HG03108 (cell line): ENCODE measurements around the gene CSNK1D.

ENCODE experiments used
- ATAC-seq: cut with Tn5 transposase; IDR thresholded peaks from one replicate; pipeline ENCODE4 v1.9.1; 2021; ENCODE audit warnings: moderate library complexity; ENCODE audit not compliant: unreplicated experiment

Gene CSNK1D

DNA sequence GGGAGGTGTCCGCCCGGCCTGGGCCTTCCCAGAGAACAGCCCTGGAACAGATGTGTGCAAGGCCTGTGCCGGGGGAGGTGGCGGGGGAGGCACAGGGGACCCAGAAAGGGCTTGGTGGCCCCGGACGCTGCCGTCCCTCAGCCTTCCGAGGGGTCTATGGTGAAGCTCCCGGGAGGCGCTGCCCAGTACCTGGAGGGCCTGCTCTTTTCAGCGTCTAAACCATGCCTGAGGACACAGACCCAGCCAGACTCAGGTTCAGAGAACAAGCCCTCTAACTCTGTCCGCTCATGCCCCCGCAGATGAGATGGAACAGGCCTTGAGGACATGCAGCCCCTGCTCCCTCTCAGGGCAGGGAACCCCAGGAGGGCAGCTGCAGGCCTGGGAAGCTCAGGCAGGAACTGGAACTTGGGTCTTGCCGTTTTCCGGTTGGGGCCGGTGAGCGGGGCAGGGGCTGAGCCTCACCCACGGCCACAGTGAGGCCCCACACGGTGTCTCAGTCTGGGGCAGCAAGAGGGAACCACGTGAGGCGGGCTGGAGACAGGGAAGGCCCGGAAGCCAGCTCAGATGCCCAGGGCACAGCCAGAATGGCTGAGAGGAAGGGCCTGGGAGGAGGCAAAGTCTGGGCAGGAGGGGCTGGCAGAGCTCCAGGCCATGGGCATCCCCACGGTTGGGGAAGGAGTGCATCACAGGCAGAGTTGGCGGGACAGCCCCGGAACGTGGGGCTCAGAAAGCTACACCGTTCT is 32.1 kb downstream of the CSNK1D start:
- ATAC-seq = no peak

DNA sequence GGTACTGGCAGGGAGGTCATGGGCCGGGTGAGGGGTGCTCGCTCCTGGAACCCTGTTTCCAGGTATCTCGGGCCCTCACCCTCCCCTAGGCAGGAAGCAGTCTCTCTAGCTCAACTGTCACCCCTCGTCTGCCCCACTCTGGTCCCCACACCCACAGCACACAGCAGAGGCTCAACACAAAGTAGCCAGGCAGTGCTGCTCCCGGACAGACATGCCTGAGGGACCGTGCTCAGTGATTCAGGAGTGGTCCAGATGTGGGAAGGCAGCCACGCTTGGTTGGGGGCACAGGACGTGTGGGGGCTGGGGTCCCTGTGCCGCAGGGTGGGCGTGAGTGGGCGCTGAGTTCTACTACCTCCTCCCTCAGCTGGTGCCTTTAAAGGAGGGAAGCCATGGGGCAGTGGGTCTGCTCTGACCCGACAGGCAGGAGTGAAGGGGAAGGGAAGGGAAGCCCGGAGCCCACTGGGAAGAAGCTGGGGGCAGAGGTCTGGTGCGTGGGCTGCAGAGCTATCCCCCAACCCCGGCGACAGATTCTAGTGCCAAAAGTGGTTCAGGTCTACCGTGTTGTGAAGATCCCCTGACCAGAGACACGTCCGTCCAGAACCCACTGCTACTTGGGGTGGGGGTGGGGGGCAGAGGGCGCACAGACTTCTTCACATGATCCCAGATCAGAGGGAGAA is 32.9 kb downstream of the CSNK1D start:
- no peak for ATAC-seq

DNA sequence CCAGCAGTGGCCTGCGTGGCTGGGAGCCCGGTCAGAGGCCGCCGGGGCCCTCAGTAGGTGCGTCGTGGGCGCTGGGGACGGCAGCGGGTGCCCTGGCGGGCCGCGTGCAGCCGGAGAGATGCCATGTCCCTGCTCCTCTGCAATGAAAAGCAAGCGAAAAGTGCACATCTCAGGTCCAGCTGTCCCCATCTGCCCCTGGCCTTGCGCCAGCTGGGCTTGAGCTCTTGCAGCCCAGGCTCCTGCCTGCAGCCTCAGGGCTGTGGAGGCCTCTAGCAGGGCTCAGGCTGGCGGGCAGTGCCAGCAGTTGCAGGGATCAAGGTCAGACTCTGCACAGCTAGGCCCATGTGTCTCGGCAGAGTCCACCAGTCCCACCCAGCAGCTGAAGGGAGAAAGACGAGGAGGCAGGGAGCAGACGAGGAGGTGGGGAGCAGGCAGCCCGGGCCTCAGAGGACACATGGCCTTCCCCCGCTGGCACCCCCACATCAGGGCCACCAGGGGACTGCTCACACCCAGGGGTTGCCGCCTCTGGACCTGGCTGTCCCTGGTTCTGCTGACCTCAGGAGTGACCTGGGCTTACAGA is 33.5 kb downstream of the CSNK1D start:
- ATAC-seq = no peak

DNA sequence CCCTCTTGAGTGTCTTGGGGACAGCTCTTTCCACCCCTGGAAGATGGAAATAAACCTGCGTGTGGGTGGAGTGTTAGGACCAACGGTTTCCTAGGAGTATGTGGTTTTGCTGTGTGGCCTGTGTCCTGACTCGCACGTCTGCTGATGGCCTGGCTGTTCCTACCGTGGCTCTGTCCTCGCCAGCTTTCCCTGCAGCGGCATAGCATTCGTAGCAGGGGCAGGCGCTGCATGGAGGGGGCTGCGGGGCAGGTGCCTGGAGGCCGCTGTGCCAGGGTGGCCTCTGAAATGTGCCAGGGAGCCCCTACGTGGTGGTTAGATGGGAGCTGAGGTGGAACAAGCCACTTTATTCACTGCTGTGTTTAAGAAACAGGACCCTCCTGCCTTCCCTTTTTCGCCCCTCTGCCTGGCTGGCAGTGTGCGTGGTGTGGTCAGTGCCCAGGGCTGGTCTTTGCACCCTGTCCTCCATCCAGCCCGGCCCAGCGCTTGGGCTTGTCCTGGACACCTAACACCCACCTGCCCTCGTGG is 34.0 kb downstream of the CSNK1D start:
- ATAC-seq = no peak

DNA sequence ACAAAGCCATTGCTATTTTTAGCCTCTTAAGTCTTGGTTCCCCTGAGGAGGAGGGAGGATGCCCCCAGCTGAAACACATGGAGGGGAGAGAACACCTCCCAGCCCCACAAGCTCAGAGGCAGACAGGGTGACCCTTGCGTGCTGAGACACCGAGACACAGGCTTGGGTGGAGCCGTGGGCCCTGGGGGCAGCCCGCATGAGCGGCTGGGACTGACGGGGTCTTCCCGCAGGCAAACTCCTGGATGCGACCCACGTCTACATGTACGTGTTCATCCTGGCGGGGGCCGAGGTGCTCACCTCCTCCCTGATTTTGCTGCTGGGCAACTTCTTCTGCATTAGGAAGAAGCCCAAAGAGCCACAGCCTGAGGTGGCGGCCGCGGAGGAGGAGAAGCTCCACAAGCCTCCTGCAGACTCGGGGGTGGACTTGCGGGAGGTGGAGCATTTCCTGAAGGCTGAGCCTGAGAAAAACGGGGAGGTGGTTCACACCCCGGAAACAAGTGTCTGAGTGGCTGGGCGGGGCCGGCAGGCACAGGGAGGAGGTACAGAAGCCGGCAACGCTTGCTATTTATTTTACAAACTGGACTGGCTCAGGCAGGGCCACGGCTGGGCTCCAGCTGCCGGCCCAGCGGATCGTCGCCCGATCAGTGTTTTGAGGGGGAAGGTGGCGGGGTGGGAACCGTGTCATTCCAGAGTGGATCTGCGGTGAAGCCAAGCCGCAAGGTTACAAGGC is 34.9 kb downstream of the CSNK1D start:
- no peak for ATAC-seq

DNA sequence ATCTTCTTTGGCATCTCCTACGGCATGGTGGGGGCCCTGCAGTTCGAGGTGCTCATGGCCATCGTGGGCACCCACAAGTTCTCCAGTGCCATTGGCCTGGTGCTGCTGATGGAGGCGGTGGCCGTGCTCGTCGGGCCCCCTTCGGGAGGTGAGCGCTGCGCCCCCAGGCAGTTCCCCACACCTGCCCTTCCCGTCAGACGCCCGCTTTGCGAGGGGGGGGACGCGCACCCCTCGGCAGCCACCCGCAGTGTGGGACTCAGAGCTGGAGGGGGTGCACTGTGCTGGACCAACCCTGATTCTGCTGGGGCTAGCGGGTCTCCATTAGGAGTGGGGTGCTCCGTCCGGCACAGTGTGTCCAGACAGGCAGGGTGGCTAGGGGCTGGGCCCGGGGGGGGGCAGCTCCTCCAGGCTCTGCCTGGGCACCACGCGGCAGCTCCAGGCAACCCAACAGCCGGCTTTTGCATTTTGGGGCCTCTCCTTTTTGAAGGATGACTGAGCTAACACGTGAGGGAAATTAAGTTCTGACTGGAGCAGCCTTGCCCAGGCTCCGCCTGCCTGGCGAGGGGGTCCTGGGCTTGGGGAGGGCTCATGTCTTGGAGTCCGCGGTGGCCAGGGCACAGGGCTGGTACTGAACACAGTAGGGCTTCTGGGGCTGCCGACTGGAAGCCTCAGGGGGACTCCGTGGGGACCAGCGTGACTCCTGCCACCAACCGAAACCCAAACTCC is 35.6 kb downstream of the CSNK1D start:
- no peak for ATAC-seq

DNA sequence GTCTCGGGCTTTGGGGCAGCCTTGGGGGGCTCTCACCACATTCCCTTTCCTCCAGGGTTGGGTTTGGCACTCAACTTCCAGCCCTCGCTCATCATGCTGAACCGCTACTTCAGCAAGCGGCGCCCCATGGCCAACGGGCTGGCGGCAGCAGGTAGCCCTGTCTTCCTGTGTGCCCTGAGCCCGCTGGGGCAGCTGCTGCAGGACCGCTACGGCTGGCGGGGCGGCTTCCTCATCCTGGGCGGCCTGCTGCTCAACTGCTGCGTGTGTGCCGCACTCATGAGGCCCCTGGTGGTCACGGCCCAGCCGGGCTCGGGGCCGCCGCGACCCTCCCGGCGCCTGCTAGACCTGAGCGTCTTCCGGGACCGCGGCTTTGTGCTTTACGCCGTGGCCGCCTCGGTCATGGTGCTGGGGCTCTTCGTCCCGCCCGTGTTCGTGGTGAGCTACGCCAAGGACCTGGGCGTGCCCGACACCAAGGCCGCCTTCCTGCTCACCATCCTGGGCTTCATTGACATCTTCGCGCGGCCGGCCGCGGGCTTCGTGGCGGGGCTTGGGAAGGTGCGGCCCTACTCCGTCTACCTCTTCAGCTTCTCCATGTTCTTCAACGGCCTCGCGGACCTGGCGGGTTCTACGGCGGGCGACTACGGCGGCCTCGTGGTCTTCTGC is 36.3 kb downstream of the CSNK1D start:
- no peak for ATAC-seq

DNA sequence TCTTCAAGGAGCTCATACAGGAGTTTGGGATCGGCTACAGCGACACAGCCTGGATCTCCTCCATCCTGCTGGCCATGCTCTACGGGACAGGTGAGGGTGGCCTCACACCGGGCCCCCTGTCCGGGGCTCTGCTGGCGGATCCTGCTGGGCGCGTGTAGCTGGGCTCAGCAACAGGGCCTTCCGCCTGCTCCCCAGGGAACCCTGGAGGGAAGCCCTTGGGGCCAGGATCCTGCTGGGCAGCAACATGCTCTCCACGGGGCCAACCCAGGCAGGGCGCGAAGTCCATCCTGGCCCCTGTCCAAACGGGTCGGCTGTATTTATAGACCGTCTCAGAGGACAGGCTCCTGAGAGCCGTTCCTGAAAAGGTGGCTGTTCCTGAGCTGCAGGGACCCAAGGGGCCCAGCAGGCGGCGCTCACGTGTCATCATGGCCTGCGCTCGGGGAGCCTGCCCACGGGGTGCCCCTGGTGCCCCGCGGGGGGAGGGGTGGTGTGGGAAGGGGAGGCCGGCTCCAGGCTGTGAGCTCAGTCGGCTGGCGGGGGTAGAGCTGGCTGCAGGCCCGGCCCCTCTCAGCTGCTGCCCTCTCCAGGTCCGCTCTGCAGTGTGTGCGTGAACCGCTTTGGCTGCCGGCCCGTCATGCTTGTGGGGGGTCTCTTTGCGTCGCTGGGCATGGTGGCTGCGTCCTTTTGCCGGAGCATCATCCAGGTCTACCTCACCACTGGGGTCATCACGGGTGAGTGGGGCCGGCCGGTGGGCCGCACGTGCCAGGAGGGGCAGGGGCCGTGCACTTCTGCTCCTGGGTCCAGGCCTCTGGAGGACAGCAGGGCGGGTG is 37.1 kb downstream of the CSNK1D start:
- ATAC-seq = no peak

DNA sequence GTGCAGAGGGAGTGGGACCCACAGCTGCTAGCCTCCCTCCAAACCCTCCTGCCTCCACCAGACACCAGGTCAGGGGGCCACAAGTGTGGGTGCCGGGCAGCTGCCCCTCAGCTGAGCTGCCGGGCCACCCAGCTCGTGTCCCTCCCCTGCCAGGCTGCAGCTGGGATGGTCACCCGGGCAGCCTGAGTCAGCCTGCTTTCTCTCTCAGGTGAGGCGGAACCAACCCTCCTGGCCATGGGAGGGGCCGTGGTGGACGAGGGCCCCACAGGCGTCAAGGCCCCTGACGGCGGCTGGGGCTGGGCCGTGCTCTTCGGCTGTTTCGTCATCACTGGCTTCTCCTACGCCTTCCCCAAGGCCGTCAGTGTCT is 37.7 kb downstream of the CSNK1D start:
- ATAC-seq = no peak

DNA sequence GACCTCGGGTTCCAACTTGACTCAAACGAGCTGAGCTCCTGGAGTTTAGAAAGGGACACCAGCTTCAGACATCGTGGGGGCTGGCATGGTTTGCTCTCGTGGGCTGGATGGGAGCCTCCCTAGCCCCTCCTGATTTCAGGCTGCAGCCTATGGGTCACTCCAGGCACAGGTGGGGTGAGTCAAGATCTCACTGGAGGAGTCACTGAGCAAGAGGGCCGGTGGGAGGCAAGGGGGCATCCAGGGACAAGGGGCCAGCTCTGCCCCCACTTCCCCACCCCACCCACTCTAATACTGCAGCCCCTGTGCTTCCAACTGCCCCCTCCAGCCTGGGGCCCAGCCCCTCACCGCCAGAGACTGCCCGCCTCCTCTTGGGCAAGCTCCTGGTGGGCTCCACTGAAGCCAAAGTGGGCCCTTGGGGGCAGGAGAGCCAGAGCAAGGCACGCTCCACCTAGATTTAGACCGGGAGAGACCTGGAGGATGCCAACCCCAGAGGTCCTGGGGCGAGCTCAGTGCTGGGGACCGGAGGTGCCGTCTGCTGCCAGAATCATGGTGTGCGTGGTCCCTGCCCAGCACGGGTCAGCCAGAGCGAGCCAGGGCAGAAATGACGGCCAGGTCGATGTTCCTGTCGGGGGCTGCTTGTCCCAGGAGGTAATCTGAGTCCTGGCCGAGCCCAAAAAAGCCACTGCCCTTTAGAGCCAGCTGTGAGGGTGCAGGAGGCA is 38.3 kb downstream of the CSNK1D start:
- ATAC-seq = no peak

DNA sequence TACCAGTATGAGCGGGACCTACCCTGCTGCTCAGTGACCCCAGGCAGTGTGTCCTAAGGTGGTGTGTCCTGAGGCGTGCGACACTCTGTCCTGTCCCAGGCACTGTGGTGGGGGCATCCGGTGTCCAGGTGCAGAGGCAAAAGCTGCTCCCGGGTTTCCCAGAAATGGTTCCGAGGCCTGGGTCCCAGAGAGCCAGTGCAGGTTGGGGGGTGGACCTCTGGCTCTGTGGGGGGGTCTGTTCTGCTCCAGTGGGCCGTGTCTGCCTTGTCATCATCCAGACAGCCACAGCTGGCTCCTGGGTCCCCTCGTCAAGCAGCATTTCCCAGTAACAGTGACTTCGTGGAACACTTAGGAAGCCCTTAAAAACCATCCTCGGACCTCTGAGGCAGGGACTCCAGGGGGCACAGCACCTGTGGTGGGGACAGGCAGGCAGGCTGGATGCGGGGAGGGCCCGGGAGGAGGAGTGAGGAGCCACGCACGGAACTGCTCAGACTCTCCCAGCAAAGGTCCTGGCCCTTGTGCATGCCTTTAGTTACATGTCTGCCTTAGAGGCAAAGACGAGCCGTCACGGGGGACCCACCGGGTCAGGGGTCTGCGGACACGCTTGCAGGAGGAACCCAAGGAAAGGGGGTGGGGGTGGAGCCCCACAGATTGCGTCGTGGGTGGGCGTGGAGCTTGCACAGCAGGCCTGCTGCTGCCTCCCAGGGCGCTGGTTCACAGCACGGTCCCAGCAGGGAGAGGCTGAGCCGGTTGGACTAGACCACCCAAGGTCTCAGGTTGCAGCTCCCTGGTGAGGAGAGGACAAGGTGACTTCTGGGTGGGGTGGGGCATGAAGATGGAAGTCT is 39.1 kb downstream of the CSNK1D start:
- no peak for ATAC-seq

DNA sequence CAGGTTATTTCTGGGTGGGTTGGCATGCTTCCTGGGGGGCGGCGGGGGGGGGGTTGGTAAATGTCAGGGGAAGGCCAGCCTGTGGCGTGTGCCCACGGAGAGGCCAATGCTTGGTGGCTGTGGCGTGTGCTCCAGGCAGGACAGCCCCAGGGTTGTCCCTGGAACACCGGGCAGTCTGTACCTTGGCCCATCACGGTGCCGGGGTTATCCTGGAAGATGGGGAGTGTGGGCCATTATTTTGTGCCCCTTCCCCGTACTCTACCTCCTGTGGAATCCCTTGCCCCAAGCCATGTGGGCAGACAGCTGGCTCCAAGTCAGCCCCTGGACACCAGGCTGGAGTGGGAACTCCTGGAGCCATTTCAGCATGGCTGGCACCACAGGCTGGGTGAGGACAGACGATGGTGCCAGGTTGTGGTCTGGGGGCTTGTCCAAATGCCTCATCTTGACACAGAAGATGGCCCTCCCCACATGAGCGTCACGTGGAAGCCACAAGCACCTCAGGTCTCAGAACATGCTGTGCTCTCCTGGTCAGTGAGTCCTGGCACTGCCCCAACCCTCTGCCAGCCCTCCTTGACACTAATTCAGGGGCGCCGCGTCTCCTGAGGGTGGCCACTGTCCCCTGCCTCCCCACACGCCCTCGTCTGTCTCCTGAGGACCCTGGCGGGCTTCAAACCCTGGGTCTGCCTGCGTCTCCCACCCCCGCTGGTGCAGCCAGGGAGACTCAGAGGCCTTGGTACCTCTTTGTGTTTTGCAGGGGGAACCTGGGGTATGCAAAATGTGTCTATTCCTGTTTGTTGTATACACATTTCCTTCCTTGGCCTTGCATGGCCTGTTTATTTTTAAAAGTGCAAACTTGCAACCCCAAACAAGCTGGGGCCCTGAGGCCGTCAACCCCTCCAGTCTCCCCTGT is 40.4 kb downstream of the CSNK1D start:
- no peak for ATAC-seq

DNA sequence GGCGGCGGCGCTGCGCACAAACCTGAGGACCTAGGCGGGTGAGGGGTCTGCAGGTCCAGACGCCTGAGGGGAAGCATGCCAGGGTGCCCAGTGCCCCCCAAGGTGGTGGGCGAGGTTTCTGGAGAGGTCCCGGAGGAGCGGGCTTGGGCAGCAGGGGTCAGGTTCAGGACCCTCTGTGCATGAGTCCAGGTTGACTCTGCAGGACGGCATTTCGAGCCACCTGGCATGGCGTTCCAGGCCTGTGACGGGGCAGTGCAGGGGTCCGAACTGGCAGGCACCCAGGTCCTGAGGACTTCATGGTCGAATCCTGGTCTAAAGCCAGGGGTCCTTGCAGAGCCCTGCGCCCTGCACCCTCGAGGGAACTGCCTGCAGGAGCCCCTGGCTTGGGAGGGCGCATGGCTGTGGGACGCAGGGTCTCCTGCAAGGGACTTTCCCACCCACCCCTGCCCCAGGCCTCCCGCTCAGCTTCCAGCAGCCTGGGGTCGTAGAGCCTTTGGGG is 41.1 kb downstream of the CSNK1D start:
- no peak for ATAC-seq

DNA sequence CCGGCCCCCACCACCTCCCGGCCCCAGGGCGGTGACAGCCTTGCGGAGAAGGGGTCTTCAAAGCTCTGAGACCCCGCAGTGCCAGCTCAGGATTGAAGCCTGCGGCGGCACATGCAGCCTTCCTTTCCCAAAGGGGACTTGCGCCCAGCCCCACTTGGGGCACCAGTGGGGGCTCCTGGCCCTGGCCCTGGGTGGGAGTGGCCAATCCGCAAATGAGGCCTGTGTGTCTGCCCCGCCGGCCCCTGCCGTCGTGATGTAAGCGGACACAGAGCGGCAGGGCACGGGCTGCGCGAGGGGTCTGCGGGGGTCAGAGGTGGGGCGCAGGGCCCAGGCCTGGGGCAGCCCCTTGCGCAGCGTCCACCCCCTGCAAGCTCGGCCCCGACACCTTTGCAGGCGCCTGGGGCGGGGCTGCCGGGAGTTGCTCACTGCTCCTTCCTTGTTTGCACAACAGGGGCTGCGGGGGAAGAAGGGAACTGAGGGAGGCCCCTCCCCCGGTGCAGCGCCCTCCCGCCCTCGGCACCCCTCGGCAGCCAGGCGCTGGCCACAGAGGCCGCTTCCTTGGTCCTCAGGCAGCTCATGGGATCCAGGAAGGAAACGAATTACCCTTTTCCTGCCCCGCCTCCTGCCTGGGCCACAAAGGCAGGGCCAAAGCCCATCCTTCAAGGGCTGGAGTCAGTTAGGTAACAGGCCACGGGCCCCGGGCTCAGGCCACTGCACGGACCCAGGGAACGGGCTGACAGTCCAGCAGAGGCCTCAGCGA is 41.8 kb downstream of the CSNK1D start:
- no peak for ATAC-seq

DNA sequence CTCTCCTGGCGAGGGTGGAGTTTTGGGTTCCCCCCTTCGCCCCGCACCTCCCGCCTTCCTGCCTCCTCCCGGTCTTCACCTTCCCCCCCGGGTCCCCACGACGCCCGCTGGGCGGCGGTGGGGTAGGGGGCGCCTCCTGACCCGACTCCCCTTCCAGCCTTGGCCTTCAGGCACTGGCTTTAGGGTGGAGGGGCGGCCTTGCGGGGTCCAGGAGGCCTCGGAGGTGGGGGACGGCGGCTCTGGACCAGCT is 42.3 kb downstream of the CSNK1D start:
- ATAC-seq = no peak

DNA sequence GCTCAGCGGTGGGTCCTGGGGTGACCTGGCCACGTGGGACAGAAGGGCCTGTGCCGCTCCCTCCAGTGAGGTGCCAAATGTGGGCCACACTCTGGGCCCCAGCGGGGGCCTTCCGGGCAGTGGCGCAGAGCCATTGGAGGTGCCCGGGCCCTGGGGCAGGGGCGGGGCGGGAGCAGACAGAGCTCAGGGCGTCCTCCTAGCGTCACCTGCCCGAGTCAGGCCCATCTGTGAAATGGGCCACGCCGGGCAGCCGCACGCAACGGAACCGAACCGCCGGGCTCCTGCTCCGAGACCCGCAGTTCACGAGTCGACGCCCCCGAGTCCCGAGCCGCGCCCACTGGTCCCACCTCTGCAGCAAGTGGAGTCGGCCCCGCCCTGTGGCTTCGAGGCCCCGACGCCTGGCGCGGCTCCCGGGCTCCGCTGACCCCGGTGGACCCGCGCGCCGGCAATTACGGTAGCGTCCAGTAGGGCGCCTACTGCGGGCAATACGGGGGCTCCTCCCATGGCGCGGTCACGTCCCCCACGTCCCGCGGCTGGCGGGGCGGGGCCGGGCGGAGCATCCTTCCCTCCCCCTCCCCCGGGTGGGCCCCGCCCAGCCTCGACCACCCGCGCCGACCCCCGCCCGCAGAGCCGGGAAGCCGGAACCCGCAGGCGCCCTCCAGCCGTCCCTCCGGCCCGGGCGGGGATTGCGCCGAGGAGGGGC is 42.7 kb downstream of the CSNK1D start:
- ATAC-seq = peak; percentile 38
